Kasumi-1 (cell line): ENCODE data around the gene ADCY7.
"Not testable (repeated sequence)": the region's sequence is repeated elsewhere in the genome, so short reads cannot be mapped to it uniquely, and the experiment has no call there.

Source experiments
- DNase-seq, 2 experiments: peaks; one replicate each; lab custom pipeline; 2025; lab: John Stamatoyannopoulos, UW

Gene ADCY7

DNA sequence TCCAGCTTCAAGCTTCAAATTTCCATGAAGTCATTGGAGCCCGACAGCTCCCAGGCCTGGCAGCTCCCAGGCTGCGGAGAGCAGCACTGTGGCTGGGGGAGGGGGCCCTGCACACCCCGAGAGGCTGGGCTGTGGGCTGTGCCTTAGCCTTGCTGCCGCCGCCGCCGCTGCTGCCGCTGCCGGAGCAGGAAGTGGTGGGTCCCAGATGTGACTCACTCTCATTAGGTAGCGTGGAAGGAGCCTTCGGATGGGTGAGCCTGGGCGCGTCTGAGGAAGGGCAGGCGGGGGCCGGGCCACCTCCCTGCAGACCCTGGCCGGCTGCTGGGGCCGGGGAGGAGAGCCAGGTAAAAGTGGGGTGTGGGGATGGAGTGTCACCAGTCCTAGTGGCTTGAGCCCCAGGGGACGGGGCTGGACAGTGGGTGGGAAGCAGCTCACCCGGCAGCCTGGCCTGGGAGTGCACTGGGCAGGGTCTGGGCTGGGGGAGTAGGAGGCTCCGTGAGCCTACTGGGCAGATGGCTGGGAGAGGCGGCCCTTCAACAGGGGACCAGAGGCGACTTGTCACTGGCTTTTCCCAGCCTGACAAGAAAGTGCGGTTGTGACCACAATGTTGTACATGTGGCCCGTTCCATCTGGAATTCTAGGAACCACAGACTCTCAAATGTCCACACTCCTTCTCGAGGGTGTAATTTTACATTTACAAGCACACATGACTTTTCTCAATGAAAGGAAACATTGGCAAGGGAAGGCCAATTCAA lies at the start of gene ADCY7:
Gene ADCY7 (plus strand): TSS at position 215 of the 755 bp plus-strand sequence. CDS start 21,629 bp downstream, outside the sequence.
- peak; percentile 70 to 76 for DNase-seq

DNA sequence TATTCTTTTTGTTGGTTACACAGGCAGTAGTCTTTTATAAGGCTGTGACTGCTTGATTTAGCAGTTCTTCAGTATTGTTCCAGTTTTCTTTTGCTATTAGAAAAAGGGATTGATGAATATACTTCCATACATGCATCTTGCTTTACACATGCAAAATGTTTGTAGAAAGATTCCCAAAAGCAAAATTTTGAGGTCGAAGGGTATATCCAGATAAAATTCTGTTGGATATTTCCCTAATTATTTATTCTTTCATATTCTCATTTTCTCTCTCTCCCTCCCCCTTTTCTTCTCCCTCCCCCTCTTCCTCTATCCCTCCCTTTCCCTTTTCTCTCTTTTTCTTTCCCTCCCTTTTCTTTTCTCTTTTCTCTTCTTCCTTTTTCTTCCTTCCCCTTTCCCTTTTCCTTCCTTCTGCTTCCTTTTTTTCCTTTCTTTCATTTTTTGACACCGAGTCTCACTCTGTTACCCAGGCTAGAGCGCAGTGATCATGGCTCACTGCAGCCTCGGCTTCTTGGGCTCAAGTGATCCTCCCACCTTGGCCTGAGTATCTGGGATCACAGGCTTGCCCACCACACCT lies 46.9 kb upstream of the ADCY7 start:
- DNase-seq: no peak

DNA sequence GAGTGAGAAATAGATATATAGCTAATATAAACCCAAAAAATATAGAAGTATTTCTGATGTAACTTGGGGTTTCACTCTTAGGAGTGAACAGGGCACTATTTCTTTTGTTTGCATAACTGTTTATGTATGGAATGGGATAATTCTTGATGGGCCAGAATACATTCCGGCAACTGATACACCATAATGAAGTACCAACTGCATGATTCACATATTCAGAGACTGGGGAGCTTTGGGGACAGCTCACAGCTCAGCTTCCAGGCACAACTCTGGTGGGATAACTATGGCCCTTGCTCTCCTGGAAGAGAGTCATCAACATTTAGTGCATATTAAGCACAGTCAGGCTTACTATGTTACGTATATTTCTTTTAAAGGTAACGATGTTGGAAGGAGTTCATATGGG lies 42.1 kb upstream of the ADCY7 start:
- DNase-seq: no peak

DNA sequence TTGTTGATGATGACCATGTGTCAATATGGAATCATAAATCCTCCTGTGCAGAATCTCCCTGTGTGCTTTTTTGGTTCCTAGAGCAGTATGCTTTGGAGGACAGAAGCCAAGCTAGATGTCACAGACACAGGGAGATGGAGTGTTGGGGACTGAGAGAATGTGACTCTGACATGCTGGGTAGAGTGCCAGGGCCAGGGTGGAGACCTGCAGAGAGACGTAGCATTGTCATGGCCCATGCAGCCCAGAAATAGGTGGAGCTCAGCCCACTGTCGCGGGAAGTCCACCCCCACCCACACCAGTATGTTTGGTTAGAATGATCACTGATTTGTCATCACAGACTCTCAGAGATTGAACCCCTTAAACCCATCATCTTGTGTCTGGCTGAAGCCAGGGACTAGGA lies 39.2 kb upstream of the ADCY7 start:
- DNase-seq: no peak

DNA sequence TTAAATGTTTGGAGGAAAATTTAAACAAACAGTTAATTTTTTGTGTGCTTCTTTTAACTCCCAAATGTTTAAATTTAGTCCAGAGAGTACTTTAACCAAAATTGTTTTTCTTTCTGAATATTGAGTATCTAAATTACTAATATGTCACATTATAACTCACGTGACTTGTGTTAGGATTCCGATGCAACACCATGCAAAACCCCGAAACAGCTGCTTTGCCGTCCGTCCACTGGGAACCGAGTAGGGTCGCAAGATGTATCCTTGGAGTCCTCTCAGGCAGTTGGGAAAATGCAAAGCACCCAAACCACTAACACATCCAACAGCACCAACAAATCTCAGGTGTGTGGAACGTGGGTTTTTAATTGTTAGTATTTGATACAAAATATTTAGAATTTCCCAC lies 38.7 kb upstream of the ADCY7 start:
- DNase-seq: no peak

DNA sequence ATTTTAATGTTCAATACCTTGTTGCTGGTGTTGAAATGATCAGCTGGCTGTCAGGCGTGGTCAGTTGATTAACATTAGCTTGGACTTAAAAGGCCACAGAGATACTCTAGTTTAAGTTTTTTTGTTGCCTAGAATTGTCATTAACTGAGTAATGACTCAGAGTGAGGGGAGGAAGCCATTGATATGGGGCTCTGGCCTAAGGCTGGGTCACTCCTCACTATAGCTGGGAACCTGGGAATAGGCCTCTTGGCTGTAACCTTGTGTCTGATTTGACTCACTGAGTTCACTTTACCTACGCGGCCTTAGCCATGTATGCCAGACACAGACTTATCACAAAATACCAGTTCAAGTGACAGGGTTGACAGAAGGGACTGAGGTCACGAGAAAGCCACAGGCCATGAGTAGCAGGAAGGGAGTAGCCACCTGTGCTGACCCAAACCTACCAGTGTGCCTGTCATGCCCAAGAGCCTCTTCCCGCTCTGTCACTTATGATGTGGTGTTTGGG lies 37.9 kb upstream of the ADCY7 start:
- DNase-seq: no peak

DNA sequence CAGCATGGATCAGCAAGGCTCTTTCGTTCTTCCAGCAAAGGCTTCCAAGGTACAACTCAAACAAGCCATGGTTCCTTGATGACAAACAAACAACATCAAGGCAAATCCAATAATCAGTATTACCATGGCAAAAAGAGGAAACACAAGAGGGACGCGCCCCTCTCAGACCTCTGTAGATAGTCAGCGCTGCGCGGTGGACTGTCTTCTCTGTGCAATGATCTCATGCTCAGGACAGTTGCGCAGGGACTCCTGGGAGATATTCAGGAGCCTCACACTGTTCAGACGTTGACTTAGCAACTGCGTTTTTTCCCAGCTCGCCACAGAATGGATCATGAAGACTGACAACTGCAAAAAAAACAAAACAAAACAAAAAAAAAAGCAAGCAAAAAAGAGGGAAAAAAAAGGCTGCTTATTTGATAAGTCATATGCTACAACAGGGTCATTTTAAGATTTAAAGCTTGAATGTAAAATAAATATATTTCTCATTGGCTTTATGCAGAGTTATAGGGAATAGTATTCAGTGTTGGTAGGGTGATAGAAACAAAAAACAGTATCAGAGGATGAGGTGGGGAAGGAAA lies 37.1 kb upstream of the ADCY7 start:
- DNase-seq: no peak

DNA sequence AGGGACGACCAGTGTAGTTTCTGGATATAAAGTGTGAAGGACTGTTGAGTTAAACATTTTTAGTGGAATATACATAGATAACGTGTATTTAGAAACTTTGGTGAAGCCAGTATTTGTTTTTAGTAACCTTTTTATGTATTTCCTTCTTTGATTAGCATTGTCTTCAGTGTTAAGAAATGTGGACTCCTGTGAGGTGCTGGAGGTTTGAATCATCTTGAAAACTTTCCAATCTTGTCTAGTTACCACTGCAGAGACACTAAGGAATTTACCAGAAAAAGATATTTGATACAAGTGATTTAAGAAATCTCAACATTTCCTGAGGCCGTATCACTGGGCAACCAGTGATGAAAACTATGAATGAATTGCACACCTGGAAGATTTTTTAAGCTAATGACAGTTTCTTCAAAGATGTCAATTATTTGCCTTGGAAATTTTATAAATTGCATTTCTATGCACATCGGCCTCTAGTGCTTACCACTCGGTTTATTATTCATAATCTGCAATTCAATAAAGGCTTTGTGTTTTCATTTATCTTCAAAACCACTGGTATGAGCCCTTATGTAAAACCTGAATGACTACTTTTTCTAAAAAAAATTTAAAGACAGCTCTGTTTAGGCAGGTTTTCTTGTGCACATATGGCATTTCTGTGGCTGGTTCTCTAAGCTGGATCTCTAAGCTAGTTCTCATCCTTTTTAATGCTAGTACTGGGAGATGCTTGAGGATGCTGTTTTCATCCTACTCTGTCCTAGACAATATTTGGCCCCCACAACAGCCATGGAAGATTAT lies 31.4 kb upstream of the ADCY7 start:
- no peak for DNase-seq

DNA sequence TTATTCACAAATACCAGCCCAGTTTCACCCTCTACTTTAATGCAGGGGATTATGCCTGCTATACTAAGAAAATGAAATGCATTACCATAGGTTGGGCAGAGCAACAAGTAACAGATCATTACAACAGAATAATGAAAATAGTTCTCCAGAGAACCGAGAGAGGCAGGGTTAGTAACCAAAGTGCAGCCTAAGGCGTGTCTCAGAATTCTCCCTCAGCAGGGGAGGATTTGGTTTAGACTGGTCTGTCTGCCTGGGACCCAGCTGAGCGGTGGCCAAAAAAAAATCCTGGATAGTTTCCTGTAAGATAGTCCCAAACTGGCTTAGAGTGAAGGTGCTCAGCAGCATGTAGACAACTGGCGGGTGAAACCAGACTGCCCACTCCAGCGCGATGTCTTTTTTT lies 30.8 kb upstream of the ADCY7 start:
- no peak for DNase-seq

DNA sequence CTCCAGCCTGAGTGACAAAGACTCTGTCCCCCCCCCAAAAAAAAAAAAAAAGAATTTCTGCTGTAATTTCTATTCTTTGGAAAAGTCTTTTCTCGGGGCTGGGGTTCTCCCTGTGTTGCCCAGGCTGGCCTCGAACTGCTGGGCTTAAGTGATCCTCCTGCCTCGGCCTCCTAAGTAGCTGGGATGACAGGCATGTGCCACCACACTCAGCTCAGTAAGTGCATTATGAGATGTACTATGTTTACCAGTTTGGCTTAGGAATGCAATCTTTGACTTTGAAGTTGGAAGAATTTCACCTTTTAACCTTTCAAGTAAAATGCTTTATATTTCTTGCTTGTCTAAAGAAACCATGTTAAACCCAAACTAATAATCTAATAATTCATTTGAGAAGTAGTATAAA lies 28.0 kb upstream of the ADCY7 start:
- DNase-seq: no peak

DNA sequence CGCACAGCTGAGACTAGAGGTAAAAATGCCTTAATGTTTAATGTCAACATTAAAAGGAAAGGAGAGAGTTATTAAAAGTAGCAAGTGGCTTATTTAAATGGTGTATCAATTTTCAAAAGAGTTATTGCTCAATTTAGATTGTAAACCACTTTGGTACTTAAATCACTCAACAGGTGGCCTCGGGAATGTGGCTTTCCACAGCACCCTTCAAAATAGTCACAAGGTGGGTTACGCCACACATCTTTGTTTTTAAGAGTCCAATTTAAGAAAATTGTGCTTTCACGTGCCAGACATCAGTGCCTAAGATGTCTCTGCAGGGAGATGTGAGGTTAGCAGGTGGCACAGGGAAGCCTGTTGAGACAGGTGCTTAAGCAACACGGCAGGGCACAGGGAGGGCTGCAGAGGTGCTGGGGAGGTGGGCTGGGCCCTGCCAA lies 27.5 kb upstream of the ADCY7 start:
- DNase-seq: no peak

DNA sequence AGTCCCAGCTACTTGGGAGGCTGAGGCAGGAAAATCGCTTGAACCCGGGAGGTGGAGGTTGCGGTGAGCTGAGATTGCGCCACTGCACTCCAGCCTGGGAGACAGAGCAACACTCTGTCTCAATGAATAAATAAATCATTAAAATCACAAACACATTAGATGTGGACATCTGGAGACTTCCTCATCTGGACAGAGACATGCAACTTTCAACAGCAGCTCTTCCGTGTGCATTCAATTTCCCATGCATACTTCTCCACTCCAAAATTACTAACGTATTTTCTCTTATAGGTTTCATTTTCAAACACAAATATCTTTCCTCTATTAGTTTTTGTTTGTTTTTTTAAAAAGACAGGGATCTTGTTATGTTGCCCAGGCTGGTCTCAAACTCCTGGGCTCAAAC lies 23.3 kb upstream of the ADCY7 start:
- not testable (repeated sequence) for DNase-seq

DNA sequence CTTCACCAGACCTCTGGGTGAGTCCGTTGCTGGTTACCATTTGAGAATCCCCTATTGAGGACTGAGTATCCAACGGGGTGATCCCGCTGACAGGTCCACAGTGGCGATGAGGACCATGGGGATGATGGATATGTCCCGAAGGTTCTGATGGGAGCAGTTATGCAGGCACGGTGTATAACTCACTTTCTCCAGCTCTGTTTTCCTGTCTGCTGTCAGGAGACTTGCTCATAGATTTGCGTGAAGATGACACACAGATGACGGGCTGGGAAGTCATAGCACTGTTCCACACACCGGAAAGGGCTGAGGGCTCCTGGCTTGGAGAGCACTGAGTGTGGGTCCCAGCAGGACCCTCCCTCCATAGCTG lies 22.2 kb upstream of the ADCY7 start:
- no peak for DNase-seq

DNA sequence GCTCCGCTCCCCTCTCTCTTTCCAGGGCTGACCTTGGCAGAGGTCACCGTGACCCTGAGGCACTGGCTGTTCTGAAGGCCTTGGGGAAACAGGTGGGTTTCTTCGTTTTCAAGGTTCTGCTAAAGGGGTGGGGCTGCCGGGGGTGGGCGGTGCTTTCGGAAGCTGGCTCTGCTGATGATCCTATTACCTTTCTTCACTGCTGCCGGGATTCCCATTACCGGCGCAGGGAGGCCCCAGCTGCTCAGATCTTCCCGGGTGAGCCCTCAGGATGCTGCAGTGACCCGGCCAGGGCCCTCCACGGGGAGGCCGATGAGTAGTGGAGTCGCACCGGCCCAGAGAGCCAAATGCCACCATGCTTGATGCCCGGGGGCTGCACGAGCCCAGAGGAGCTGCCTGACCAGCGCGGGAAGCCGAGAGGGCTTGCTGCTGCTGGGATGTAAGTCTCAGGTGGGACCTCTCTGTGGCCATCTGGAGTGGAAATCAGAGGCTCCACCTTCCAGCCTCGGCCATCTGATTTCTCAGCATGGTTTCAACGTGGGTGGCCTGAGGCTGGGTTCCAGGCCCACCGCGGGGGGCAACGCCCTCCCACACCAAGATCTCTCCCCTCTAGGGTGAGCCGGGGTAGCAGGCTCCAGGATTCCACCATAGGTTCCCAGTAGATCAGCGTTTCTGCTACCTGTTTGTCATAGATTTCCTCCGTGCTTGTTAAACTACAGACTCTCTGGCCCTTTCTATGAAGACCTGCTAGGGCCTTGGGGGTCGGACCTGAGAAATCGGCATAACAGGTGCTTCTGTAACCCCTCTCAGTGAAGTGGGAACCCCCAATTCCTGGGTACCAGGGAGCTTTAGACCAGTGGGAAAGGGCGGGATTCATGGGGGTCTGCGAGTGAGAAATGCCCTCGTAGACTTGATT lies 21.6 kb upstream of the ADCY7 start:
- DNase-seq: no peak

DNA sequence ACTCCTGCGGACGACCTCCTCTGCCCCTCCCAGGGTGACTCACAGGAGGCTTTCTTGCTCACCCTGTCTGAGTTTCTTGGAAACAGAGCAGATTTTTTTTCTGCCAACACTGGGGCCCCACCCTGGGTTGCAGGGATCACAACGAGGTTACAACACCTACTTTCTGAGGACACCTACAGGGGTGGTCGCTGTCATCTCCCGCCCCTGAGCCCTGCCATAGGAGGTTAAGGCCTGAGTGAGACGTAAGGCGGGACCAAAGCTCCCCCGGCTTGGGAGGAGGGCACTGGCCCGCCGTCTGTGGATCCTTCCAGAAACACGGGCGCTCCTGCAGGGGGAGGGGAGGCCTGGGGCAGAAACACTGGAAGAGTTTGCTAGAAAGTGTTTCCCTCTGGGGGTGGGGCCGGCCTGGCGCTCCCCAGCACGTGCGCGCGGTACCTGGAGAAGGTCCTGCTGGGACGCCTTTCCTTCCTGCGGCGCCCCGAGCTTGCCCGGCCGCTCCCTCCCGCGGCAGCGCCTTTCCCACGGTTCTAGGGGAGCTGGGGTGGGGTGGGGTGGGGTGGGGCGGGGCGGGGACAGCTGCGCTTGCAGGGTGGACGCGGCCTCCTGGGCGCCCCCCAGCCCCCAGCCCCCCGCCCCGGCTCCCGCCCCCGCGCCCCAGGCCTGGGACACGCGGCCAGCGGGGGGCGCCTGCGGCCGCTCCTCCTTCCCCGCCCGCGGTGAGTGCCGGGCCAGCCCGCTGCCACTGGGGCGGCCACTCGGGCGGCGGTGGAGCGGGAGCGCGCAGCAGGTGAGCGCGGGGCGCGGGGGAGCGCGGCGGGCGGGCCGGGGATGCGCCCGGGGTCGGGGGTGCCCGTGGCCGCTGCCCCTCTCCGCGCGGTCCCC lies 20.7 kb upstream of the ADCY7 start:
- peak in 1 of 2 experiments; percentile 23 for DNase-seq

DNA sequence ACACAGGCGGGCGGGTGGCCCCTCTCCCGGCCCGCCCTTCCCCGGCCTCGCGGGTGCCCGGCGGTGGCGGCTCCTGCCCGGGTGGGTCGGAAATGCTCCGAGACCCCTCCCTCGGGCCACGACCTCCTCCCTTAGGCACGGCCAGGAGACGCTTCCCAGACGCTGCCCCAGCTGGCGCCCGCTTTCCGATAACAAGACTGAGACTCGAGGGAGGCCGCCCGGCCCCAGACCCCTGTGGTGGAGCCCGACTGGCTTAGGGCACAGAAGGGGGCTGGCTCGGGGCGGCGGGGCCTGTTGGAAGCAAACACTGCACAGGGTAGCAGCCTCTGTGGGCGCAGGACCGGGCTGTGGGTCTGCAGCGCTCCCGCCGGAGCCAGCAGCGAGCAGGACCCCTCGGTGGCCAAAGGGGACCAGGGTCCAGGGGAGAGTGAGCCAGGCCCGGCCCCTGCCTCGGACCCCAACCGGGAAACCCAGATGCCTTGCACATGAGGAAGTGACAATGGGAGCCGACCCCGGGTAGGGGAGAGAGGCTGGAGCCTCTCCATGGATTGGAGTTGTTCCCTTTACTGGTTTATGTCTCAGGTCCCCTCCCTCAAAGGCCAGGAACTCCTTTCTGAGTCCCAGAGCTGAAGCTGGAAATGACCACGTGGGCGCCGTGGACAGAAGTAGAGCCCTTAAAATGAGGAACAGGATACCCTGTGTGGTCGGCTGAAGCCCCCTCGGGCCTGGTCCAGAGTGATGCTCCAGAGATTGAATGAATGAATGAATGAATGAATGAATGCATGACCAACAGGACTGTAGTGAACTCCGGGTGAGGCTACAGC lies 19.8 kb upstream of the ADCY7 start:
- DNase-seq: peak; percentile 17 to 20

DNA sequence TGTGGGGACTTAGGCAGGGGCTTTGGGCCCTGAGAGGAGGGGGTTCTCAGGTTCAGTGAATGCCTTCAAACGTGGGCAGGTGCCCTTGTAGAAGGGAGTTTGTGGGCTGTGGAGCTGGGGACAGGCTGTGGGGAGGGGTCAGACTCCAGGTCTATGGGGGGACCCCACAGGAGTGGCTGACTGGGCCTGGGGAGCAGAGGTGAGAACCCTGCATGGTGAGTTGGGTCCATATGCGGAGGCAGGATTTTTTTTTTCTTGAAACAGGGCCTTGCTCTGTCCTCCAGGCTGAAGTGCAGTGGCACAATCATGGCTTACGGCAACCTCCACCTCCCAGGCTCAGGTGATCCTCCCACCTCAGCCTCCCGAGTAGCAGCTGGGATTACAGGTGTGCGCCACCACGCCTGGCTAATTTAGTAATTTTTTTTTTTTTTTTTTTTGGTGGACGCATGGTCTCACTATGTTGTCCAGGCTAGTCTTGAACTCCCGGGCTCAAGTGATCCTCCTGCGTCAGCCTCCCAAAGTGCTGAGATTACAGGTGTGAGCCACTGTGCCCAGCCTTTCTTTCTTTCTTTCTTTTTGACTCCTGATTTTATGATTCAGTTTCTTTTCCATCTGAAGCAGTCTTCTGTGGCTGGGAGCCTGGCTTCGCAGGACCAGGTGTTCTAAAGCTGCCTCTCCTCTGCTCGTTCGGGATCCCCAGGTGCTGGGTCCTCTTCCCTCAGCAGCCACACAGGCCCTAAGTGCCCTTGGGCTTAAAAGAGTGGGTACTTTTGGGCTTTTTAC lies 19.0 kb upstream of the ADCY7 start:
- no peak for DNase-seq

DNA sequence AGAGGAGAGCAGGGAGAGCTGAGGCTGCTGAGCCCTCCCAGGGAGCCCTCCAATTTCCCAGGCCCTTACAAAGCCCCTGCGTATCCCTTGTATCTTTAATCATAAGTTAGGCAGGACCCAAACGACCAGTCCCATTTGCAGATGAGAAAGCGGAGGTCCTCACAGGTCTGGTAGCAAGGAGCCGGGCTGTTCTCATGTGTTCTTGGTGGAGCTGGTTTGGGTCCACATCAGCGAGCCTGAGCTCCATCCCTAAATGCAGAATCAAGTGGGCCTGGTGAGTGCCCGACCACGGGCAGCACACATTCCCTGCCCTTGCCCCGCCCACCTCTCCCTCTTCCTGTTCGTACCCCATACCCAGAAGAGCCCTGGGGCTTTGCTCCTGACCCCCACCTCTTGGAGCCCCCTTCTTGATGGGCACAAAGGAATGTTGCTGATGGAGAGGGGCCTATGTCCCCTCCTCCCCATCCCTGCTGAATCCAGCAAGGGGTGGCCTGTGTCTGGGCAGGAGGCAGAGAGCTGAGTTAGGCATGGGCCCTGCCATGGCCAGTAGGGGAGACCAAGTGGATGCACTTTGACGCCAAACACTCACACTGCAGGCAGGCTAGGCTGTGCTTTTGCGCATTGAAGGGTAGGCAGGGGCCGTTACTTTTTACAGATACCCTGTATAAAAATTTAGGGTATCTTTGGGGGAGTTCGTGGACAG lies 18.3 kb upstream of the ADCY7 start:
- no peak for DNase-seq
